IPS-NIHi7 (cell line): ENCODE results near the gene ASB16.
"Not testable (repeated sequence)": the region's sequence is repeated elsewhere in the genome, so short reads cannot be mapped to it uniquely, and the experiment has no call there.

Source experiments
- DNase-seq: peaks from one replicate; pipeline ENCODE4 v3.0.0; 2012; ENCODE audit warnings: mixed read lengths; ENCODE audit errors: extremely low spot score

ASB16 gene, protein sequence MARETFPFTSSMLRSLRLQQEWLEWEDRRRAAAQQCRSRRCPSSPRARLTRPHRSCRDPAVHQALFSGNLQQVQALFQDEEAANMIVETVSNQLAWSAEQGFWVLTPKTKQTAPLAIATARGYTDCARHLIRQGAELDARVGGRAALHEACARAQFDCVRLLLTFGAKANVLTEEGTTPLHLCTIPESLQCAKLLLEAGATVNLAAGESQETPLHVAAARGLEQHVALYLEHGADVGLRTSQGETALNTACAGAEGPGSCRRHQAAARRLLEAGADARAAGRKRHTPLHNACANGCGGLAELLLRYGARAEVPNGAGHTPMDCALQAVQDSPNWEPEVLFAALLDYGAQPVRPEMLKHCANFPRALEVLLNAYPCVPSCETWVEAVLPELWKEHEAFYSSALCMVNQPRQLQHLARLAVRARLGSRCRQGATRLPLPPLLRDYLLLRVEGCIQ

DNA sequence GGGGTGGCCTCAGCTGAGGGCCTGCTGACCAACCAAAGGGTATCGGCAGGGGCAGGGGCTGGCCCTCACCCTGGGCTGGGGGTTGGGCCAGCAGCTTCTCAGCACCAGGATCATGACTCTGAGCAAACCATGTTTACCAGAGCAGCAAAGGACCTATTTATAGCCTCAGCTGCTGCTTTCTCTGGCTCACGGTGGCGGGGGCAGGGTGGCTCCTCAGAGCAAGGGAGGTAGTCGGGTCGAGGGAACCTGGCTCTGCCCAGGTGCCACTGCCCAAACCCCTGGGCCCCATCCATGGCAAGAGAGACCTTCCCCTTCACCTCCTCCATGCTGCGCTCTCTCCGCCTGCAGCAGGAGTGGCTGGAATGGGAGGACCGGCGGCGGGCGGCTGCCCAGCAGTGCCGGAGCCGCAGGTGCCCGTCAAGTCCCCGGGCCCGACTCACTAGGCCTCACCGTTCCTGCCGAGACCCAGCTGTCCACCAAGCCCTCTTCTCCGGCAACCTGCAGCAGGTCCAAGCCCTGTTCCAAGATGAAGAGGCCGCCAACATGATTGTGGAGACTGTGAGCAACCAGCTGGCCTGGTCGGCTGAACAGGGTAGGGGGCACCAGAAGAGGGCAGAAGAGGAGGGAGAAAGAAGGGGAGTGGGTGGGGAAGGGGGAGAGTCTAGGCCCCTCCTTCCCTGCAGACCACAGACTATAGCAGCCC is at the start of gene ASB16:
TSS of gene ASB16 (plus strand) at position 206 of the 703 bp plus-strand sequence. CDS start at position 292, 86 bp downstream.
- peak; percentile 52 for DNase-seq

DNA sequence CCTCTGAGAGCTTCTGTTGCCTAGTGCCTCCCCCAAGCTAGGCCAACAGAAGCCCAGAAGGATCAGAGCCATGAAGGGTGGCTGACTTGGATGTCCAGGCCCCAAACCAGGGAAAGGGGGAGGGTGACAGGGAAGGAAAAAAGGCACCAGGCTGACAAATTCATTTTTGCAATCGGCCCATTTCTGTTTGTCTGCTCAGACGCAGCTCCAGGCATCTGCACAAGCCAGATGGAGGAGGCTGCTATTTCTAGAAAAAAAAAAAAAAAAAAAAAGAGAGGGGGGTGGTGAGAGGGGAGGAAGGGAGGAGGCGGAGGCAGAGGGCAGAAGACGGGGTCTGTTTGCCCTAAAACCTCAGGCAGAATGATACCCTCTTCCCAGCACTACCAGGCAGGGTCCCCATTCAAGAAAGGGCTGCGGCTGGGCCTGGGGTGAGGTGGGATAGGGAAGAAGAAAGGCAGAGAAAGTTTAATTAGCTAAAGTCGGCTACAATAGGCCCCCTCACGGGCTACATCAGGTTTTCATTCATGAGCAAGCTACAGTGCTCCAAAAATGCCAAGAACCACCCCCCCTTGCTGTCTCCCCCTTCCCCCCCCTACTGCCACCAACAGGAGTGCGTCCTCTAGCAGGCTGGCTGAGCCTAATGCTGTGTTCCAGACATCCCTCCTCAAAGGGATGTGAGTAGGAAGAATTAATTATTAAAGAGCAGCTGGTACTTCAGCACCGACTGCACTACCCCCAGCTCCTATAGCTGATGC is 49.5 kb upstream of the ASB16 start:
- no peak for DNase-seq

DNA sequence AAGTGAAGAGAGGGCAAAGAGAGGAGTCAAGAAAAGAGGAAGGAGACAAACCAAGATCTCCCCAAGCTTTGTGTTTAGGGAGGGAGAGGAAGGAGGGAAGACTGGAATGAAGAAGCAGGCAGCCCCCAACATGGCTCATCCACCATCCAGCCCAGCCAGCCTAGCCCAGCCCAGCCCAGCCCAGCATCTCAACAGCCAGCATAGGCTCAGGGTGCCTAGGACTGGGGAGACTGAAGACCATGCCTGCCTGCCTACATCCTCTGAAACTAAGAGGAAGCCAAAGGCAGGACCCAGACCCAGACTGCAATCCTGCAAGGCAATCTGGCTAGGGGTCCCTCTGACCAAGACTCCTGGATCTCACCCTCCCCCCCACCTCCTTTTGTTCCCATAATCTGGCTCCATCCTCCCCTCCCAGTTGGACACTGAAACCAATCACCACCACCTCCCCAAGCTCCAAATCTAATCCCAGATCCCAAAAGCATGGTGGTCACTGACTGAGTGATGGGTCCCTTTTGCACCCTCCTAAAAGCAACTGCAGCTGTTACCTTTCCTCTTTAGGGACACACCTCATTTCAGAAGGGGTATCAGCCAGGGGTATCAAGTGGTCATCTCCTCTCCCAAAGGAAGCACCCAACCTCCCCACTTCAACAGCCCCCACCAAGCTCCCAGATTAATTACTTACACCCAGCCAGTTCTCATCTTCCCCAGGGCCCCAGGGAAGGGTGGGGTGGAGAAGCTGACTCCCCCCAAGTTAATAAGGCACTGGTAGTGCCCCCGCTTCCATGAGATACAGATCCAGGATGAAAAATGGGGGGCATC is 48.3 kb upstream of the ASB16 start:
- no peak for DNase-seq

DNA sequence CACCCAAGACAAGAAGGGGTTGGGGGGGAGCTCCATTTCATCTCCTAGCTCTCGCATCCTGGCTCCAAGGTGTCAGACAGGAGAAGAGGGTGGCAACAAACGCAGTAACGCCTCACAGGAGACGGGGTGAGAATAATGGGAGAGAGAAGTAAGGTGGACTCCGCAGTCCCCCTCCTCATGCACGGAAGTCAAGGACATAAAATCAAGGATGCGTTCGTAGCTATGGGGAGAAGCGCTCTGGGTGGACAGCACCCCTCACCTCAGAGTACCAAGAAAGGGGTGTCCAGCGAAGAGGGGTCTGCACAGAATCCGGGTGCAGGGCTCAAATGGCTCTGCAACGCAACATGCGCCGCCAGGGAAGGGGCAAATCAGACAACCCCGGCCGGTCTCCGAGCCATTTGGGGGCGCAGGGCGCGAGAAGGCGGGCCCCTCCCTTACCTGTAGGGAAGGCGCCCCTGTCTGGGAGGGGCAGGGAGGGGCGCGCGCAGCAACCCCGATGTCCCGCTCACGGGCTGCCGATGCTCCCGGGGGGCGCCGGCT is 47.6 kb upstream of the ASB16 start:
- DNase-seq, result no peak

DNA sequence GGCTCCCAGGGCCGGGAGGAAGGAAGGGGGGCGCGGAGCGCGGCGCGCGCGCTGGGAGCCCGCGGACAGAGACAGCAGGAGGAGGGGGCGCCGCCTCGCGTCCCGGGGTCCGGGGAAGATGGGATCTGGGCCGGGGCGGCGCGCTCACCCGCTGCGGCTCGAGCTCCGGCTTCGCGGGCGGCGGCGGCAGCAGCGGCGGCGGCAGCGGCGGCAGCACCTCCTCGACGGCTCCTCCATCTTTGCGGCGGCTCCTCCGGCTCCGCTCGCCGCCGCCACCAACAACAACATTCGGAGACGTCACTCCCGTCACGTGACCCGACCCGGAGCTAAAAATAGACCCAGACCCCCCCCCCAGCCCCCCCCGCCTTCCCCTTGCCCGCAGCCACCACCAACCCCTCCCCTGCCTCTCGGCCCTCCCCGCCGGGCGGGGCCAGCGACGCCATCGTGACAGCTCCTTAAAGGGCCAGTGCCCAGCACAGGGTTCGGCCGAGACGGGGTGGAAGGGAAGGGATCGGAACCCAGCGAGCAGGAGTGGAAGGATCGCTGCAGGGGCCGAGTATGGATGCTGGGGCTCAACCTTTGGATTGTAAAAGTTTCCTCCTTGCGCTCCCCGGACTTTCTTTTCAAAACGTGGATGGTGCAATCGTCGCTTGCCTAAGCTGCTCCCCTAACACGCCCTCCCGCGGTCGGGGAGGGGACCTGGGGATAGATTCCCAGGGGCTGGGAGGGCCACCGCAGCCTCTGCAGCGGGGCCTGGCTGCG is 47.0 kb upstream of the ASB16 start, which contains the start of gene HDAC5:
TSS of gene HDAC5 (minus strand) at position 286 of the 762 bp plus-strand sequence. CDS start 6,126 bp downstream, outside the sequence.
- peak; percentile 93 for DNase-seq

DNA sequence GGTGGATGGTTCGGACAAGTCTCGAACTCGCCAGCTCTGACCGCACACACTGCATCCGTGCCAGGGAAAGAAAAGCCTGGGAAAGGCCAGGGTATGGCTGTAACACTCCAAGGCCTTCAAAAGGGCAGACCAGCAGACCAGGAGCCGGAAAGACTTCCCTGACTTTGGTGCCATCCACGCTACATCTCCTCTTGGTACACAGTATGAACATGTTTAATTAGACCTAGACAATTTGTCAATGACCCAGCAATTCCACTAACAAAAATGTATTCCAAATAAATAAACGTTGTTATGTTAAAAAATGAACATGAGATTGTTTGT is 46.4 kb upstream of the ASB16 start:
- DNase-seq, result no peak

DNA sequence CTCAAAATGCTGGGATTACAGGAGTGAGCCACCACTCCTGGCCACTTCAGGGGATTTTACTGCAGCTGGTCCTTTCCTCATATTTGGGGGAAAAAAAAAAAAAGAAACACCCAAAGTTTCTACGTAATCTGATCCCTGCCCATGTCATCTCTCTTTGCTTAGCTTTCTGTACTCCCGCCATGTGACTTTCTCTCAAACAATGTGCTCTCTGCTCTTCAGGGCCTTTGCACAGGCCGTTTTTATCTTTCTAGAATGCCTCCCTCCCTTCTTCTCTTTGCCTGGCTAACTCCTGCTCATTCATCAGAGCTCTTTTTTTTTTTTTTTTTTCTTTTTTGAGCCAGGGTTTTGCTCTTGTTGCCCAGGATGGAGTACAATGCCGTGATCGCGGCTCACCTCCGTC is 42.1 kb upstream of the ASB16 start:
- DNase-seq, result no peak

DNA sequence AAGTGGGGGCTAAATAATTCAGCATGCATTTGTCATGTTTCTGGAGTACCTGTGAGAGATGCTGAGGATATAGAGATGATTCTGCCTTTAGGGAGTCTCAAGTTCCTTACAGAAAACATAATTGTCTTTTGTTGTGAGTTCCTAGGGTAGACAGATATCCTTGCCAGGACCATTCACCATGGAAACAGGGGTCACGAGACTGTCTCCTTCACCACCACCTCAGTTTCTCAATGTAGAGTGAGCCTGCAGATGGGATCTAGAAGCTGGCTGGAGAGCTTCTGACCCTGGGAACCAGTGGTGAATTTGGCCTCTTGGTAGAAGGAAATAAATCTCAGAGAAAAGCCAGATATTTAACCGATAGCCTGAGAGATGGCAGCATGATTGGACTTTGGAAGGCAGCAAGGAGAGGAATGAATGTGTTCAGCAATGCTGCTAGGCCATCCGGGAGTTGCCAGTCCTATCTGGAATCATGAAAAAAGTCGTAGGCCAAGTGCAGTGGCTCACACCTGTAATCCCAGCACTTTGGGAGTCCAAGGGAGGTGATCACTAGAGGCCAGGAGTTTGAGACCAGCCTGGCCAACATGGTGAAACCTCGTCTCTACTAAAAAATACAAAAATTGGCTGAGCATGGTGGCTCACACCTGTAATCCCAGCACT is 39.7 kb upstream of the ASB16 start:
- no peak for DNase-seq

DNA sequence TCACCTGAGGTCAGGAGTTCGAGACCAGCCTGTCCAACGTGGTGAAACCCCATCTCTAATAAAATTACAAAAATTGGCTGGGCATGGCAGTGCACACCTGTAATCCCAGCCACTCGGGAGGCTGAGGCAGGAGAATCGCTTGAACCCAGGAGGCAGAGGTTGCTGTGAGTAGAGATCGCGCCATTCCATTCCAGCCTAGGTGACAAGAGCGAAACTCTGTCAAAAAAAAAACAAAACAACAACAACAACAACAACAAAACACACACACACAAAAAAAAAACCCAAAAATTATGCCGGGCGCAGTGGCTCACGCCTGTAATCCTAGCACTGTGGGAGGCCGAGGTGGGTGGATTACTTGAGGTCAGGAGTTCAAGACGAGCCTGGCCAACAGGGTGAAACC is 39.1 kb upstream of the ASB16 start:
- DNase-seq, result not testable (repeated sequence)

DNA sequence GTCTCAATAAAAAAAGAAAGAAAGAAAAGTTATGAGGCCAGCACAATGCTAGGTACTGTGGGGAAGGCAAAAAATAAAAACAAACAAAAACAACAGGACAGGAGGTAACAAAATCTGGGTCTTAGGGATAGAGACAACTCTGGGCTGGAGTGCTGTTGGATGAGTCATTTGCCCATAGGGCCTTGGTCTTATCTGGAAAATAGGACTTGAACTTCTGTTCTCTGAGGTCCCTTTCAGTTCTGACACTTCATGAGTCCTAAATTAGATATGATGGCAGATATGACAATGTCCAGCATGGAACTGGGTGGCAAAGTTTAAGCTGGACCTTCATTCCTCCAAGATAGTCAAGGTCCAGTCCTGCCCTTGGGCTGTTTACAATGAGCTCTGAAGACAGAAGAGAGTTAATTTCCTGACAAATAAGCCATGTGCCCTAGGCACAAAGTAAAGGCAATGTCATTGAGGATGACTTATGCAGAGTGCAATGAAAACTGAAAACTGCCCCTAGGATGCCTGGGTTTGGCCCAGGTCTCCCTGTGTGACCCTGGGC is 38.2 kb upstream of the ASB16 start:
- DNase-seq, result no peak

DNA sequence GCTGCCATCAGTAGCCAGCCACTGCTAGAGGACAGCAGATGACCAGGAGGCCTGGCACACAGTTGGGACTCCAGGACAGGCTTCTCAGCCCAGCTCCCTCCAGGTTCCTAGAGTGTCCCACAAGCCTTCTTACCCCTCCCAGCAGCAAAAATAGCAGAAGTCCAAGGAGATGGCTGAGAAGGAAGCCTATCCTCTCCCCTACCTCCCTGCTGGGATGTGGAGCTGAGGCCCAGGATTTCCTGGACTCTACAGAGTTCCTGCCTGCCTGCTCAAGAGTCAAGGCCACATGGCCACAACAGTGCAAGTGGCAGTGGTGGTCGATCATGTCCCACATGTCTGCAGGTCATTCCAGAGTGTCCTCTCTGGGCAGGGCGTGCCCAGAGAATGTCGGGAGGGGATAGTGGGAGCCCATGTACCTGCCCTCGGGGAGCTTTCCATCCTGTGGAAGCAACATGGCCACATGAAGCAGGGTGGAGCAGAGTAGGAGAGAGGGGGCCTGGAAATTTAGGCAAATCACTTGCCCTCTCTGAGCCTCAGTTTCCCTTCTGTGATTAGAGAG is 36.5 kb upstream of the ASB16 start:
- no peak for DNase-seq

DNA sequence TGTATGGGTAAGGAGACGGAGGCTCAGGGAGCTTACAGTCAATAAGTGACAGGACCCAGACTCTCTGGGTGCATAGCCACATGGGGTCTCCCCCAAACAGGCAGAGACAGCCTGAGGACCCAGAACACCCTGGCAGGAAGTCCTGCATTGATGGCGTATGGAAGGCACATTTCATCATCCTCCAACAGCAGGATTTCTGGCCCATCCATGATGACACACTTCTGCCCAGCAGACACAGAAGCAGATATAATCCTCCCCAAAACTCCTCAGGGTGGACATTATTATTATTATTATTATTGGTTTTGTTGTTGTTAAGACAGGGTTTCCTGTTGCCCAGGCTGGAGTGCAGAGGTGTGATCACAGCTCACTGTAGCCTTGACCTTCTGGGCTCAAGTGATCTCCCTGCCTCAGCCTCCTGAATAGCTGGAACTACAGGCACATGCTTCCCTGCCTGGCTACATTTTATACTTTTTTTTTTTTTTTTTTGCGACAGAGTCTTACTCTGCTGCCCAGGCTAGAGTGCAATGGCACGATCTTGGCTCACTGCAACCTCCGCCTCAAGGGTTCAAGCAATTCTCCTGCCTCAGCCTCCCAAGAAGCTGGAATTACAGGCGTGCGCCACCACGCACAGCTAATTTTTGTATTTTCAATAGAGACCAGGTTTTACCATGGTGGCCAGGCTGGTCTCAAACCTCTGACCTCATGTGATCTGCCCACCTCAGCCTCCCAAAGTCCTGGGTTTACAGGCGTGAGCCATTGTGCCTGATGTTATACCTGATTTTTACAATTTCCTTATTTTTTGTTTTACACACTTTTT is 35.5 kb upstream of the ASB16 start:
- no peak for DNase-seq

DNA sequence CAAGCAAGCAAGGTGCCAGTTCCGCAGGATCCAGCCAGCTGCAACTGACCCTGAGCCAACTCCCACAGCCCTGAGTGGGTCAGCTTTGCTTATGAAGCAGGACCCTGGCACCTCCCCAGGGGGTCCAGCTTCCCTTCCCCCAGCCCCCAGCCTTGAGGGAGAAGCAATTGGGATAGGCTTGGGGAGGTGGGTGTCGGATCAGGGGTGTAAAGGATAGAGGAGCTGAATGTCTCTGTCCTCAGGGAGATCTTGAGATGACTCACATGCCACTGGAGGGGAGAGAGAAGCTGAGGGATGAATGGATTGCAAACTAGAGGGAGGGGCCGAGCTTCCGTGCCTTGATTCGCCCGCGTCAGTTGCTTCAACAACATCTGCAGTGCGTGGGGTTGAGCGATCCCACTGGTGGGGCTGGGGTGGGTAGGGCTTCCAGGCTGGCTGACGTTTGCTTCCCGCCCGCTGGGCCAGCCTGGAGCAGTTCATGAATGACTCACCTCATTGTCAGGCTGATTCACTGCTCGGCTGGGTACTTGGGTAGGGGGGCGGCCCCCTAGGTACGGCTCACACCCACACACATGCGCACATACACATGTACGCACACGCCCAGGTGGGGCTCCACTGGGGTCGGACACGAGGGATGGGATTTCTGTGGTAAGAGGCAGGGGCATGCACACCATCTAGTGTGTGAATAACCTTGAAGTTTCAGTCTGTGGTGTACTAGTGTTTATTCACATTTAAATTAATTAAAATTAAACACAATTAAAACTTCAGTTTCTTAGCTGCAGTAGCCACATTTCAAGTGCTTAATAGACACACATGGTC is 32.4 kb upstream of the ASB16 start:
- DNase-seq, result peak; percentile 90

DNA sequence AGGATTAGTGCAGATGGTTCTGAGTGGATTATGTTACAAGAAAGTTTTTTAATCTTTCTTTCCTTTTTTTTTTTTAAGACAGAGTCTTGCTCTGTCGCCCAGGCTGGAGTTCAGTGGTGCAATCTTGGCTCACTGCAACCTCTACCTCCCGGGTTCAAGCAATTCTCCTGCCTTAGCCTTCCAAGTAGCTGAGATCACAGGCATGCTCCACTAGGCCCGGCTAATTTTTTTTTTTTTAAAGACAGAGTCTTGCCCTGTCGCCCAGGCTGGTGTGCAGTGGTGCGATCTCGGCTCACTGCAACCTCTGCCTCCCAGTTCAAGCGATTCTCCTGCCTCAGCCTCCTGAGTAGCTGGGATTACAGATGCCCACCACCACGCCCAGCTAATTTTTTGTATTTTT is 26.6 kb upstream of the ASB16 start:
- DNase-seq, result not testable (repeated sequence)

DNA sequence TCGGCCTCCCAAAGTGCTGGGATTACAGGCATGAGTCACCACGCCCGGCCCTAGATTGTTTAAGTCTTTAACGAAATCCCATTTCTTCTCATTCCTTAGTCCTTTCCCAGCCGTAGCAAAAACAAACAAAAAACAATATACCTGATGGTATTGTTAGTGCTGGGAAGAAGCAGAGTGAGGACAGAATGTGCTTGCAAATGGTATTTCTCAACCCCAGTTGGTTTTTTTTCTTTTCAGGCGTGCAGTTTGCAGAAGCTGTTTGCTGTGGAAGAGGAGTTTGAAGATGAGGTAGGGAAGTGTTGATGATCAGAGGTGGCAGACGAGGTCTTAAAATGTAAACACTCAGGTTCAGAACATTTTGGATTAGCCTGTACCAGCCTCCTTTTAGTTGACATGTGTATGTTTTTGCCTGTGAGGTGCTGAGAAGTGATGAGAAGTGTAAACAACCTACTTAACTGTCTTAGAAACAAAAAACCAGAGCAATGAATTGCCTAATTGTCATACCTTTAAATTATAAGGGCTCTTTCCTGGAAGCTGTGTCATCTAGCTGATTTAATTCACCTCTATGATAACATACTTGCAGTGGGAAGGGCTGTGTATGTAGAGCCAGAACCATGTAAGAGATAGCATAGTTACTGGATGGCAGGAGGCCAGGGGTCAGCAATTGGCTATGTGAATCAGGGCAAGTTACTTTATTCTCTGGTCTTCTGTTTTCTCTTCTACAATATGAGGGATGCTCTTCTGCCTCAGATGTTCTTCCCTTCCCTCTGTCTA is 25.4 kb upstream of the ASB16 start:
- DNase-seq, result no peak
